Measurements from ENCODE around the gene NAB1. TPM values are rescaled to one million over a fixed set of nuclear protein-coding genes. Genes with fewer than 3 reads are reported as not detected.

Gene NAB1
- total RNA-seq, 2 experiments from 2014 or later = 23.4 to 23.7 TPM

Other genes with a start within 250 kb of the NAB1 start
- gene MFSD6, start 240.7 kb upstream of the NAB1 start, total RNA-seq = 10 to 100 TPM; 51.8 to 53.2 TPM
- gene NEMP2, start 114.4 kb upstream of the NAB1 start, total RNA-seq = 10 to 100 TPM; 18.4 to 23.2 TPM
- 100 to 1,000 TPM; 162 to 193 TPM for gene GLS, start 231.7 kb downstream of the NAB1 start, total RNA-seq